Parathyroid adenoma (tissue), 2 donors: ENCODE data around the gene KCNA1.

ENCODE experiments used
- H2AFZ ChIP-seq: fragments of 300-600 bp; sonication (generic); one replicate; pipeline ENCODE4 v1.7.0; 2017; ENCODE audit warnings: antibody characterized with exemption, mild to moderate bottlenecking
- H3K27ac ChIP-seq: fragments of 300-600 bp; sonication (generic); one replicate; pipeline ENCODE4 v1.7.0; 2017
- H3K27me3 ChIP-seq: fragments of 300-600 bp; sonication (generic); one replicate; pipeline ENCODE4 v1.7.0; 2017; ENCODE audit warnings: low read length; ENCODE audit not compliant: control insufficient read depth, insufficient read depth
- H3K36me3 ChIP-seq: fragments of 300-600 bp; sonication (generic); one replicate; pipeline ENCODE4 v1.7.0; 2017; ENCODE audit warnings: low read length; ENCODE audit not compliant: control insufficient read depth, insufficient read depth
- H3K4me1 ChIP-seq: fragments of 300-600 bp; sonication (generic); one replicate; pipeline ENCODE4 v1.7.0; 2017; ENCODE audit warnings: control low read depth
- H3K4me2 ChIP-seq: fragments of 300-600 bp; sonication (generic); one replicate; pipeline ENCODE4 v1.7.0; 2017; ENCODE audit warnings: low read length
- H3K4me3 ChIP-seq: fragments of 300-600 bp; sonication (generic); one replicate; pipeline ENCODE4 v1.7.0; 2017; ENCODE audit warnings: low read depth, low read length
- H3K79me2 ChIP-seq: fragments of 300-600 bp; sonication (generic); one replicate; pipeline ENCODE4 v1.7.0; 2017; ENCODE audit warnings: control low read depth
- H3K9ac ChIP-seq: fragments of 300-600 bp; sonication (generic); one replicate; pipeline ENCODE4 v1.7.0; 2017; ENCODE audit warnings: mild to moderate bottlenecking
- H3K9me3 ChIP-seq: fragments of 300-600 bp; sonication (generic); one replicate; pipeline ENCODE4 v1.7.0; 2017; ENCODE audit warnings: low read length; ENCODE audit not compliant: control insufficient read depth
- CTCF ChIP-seq: fragments of 300-600 bp; sonication (generic); IDR thresholded peaks from one replicate; pipeline ENCODE4 v1.7.0; 2017; ENCODE audit warnings: antibody characterized with exemption, mild to moderate bottlenecking
- donor health status: primary hyperparathyroidism.

KCNA1 gene

DNA sequence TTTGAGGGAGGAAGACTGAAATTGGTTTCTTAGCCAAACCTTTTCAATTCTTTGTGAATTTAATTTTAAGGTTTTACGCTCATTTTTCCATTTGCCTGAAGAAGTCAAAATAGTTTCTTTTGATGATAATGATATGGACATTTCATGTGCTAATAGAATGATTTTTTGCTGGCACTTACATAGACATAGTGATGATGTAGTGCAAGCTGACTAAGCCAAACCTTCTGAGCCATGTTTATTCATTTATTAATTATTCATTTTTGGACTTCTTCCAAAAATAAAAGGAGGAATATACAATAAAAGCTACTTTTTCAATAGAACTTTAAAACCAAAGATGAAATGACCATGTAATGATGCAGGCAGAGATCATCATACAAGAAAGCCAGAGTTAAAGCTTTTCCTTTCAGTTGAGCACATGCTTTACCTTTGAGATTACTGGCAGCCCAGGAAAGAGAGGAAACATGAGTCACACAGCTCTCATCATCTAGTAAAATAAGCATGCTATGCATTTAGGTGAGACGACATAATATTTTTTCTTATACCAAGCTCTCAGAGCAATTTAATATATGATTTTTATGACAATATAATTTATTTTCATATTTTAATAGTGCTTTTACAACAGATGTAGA lies 24.8 kb downstream of the KCNA1 start:
- no peaks in the 10 kb centered on the region for H3K79me2 ChIP-seq
- no peaks in the 10 kb centered on the region for H3K4me1 ChIP-seq
- no peak overlapping the region for H3K4me3 ChIP-seq
- no peaks in the 10 kb centered on the region for H3K36me3 ChIP-seq
- no peaks in the 10 kb centered on the region for H3K9me3 ChIP-seq
- H3K9ac ChIP-seq, result no peak overlapping the region
- TF ChIP-seq CTCF, result no peak
- H3K27ac ChIP-seq, result no peak overlapping the region
- no peaks in the 10 kb centered on the region for H3K27me3 ChIP-seq
- no peak overlapping the region for H3K4me2 ChIP-seq
- H2AFZ ChIP-seq, result no peak overlapping the region

DNA sequence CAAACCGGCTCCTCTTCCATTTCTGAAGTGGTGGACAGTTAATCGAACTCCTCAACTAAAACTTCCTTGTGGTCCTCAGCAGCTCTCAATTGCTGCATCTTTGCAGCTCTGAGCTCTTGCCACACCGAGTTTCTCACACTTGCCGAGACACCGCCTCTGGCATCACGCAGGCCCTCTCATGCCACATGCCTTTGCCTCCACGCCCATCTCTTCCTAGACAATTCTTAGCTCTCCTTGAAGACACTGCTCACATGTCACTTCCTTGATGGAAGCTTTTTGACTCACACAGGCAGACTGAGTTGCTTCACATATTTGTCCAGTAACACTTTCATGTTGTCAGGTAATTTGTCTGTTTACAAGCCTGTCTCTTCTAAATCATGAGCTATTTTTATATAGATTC lies 29.2 kb downstream of the KCNA1 start:
- TF ChIP-seq CTCF, result no peak
- no peak overlapping the region for H3K27ac ChIP-seq
- H3K9ac ChIP-seq, result no peak overlapping the region
- H3K36me3 ChIP-seq, result no peaks in the 10 kb centered on the region
- no peaks in the 10 kb centered on the region for H3K27me3 ChIP-seq
- no peak overlapping the region for H3K4me2 ChIP-seq
- H3K9me3 ChIP-seq, result no peaks in the 10 kb centered on the region
- no peaks in the 10 kb centered on the region for H3K4me1 ChIP-seq
- H3K4me3 ChIP-seq, result no peak overlapping the region
- H2AFZ ChIP-seq, result no peak overlapping the region
- H3K79me2 ChIP-seq, result no peaks in the 10 kb centered on the region

DNA sequence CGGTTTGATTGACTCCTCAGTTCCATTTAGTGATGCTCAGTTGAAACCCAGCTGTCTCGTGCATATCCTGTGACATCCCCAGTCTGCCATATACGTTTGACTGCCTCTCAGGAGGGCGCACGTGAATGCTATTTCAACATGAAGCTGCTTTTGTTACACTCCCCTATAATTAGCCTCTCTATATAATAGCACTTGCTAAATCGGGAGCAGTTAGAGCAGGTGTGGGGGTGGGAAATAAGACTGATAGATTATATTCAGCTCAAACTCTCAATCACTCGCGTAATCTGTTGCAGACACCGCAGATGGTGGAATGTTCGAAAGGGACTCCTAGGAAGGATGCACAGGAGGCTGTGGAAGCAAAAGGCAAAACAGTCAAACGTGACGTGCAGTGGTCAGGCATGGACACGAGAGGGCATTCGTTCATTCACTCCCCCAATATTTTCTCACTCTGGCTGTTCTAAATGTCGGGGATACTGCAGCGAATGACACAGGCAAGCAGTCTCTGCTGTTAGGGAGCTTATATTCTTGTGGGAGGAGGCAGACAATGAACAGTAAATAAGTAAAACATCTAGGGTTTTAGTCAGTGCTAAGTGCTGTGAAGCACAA lies 29.8 kb downstream of the KCNA1 start:
- Histone ChIP-seq H3K4me3 (no peak overlapping the region), H3K79me2 (no peaks in the 10 kb centered on the region), H2AFZ (no peak overlapping the region), H3K4me2 (no peak overlapping the region), H3K4me1 (no peaks in the 10 kb centered on the region), H3K36me3 (no peaks in the 10 kb centered on the region), H3K27ac (no peak overlapping the region), H3K9me3 (no peaks in the 10 kb centered on the region), H3K27me3 (no peaks in the 10 kb centered on the region), H3K9ac (no peak overlapping the region)
- TF ChIP-seq CTCF, result no peak

DNA sequence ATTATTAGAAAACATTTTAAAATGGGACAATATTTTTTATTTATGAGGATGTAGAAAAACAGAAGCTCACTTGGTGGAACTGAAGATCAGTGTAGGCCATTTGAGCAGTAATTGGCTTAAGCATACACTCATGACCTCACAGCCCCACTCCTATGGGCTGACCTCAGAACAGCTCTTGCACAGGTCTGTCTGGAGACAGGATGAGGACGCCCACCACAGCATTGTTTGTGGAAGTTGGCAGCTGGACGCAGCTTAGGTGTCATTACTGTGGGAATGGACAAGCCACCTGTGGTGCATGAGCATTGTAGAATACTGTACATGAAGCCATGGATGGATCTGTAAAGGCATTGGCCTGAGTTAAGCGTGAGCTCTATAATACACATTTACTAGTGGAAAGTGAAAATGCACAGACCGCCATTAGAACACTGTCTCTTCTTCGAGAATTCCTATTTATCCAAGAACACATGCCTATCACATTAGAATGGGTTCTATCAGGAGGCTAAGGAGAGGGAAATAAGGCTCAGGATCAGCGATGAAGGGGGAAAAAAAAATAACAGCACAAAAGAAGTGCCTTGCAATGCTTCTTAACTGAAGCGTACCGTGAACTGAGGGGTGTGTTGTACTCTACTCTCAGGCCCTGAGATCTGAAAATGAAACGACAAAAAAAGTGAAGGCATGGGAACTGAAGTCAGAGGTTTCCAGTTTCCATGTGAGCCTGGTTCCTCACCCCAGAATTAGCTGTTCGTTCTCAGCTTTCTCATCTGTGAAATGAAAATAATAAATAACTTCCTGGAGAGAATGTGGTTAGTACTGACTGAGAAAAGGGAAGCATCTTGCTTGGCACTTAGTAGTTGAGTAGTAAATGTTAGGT lies 33.6 kb downstream of the KCNA1 start:
- no peak overlapping the region for H3K4me2 ChIP-seq
- H3K9me3 ChIP-seq, result no peaks in the 10 kb centered on the region
- no peaks in the 10 kb centered on the region for H3K36me3 ChIP-seq
- H3K4me1 ChIP-seq, result no peaks in the 10 kb centered on the region
- H3K27ac ChIP-seq, result no peak overlapping the region
- no peak overlapping the region for H2AFZ ChIP-seq
- H3K27me3 ChIP-seq, result no peaks in the 10 kb centered on the region
- H3K79me2 ChIP-seq, result no peaks in the 10 kb centered on the region
- no peak overlapping the region for H3K4me3 ChIP-seq
- no peak for TF ChIP-seq CTCF
- H3K9ac ChIP-seq, result no peak overlapping the region
